GM12878 (cell line): ENCODE measurements around the gene CA11. TPM values are rescaled to one million over a fixed set of nuclear protein-coding genes. Genes with fewer than 3 reads are reported as not detected.

Source experiments
- ATAC-seq: fragments of 200-7000 bp; cut with Tn5 transposase; 3 replicates; pipeline ENCODE4 v1.9.1; 2020; ENCODE audit warnings: mild to moderate bottlenecking, moderate library complexity
- BruUV-seq: library from RNA; stranded (reverse); fragments of 400-500 nt; replicated peaks from 2 replicates; lab custom pipeline; 2021; lab: Mats Ljungman, UMichigan
- CTCF ChIA-PET: fragments of 300-600 bp; sonication (Branson Sonifier 250); formaldehyde crosslinking; extraction: SDS; loops from one replicate; lab custom pipeline; 2021; ENCODE audit warnings: inconsistent platforms; lab: Yijun Ruan, JAX
- POLR2A ChIA-PET: fragments of 350-600 bp; formaldehyde crosslinking; extraction: SDS; loops from one replicate; lab custom pipeline; 2021; ENCODE audit warnings: inconsistent platforms; lab: Charles Lee
- RAD21 ChIA-PET: fragments of 300-600 bp; sonication (Branson Sonifier 250); formaldehyde crosslinking; loops from one replicate; lab custom pipeline; 2023; ENCODE audit warnings: antibody characterized with exemption; ENCODE audit not compliant: unreplicated experiment; lab: Charles Lee
- SMC1A ChIA-PET: fragments of 300-600 bp; sonication (Branson Sonifier 250); formaldehyde crosslinking; loops from one replicate; lab custom pipeline; 2023; ENCODE audit not compliant: unreplicated experiment, uncharacterized antibody; lab: Charles Lee
- DNase-seq: peaks from one replicate; pipeline ENCODE4 v3.0.0-alpha.2; 2011; ENCODE audit warnings: low read depth, low spot score
- FAIRE-seq: peaks from 3 replicates; lab custom pipeline; 2011; peaks lifted over from hg19 to GRCh38; lab: Jason Lieb, UNC
- H2AFZ ChIP-seq: 2 replicates; pipeline ENCODE4 v1.6.0; 2011; ENCODE audit warnings: low read depth, low read length, control low read depth; ENCODE audit not compliant: control insufficient read depth
- H3K27ac ChIP-seq: 2 replicates; pipeline ENCODE4 v1.5.1; 2011; ENCODE audit warnings: control low read depth; ENCODE audit not compliant: control insufficient read depth, insufficient read depth
- H3K27me3 ChIP-seq, 2 experiments: replicated peaks in 1 of 2; 2 replicates each; pipeline versions ENCODE4 v1.6.0 to v1.6.1; 2011; ENCODE audit warnings: low read length in 1 of 2; ENCODE audit not compliant: control insufficient read depth in 2 of 2, insufficient read depth in 2 of 2
- H3K36me3 ChIP-seq, 2 experiments: 2 replicates each; pipeline ENCODE4 v1.5.1; 2011; ENCODE audit warnings: low read length in 1 of 2; ENCODE audit not compliant: control insufficient read depth in 2 of 2, insufficient read depth in 2 of 2
- H3K4me1 ChIP-seq: 2 replicates; pipeline ENCODE4 v1.6.1; 2011; ENCODE audit warnings: mild to moderate bottlenecking, low read length, moderate library complexity, mixed read lengths; ENCODE audit not compliant: control insufficient read depth, insufficient read depth
- H3K4me2 ChIP-seq: 2 replicates; pipeline ENCODE4 v1.6.0; 2011; ENCODE audit warnings: control low read depth; ENCODE audit not compliant: control insufficient read depth, insufficient read depth
- H3K4me3 ChIP-seq: fragments of 200-600 bp; sonication (generic); 2 replicates; pipeline ENCODE4 v1.5.1; 2016
- H3K79me2 ChIP-seq: 2 replicates; pipeline ENCODE4 v1.6.0; 2011; ENCODE audit warnings: low read length; ENCODE audit not compliant: control insufficient read depth, insufficient read depth
- H3K9ac ChIP-seq: 2 replicates; pipeline ENCODE4 v1.8.0; 2011; ENCODE audit warnings: low read length, control low read depth, mixed read lengths; ENCODE audit not compliant: control insufficient read depth, insufficient read depth
- H3K9me3 ChIP-seq: replicated peaks from 3 replicates; pipeline ENCODE4 v1.5.1; 2011; ENCODE audit warnings: mild to moderate bottlenecking, low read length; ENCODE audit not compliant: control insufficient read depth, insufficient read depth
- H4K20me1 ChIP-seq: 2 replicates; pipeline ENCODE4 v1.6.0; 2011; ENCODE audit not compliant: control insufficient read depth, insufficient read depth
- E2F4 ChIP-seq: IDR thresholded peaks from 2 replicates; pipeline ENCODE4 v1.6.1; 2012; ENCODE audit warnings: low read depth, low read length, improper control_type of control experiment
- EZH2 ChIP-seq: IDR thresholded peaks from 2 replicates; pipeline ENCODE4 v1.6.1; 2012; ENCODE audit warnings: low read depth, mild to moderate bottlenecking, control low read depth, inconsistent platforms, low read length, borderline replicate concordance; ENCODE audit not compliant: control insufficient read depth
- GATAD2B ChIP-seq: fragments of 450-650 bp; conservative IDR thresholded peaks from 2 replicates; pipeline ENCODE4 v1.6.1; 2017; ENCODE audit warnings: low read depth, mild to moderate bottlenecking, moderate library complexity
- KAT2A ChIP-seq: conservative IDR thresholded peaks from 2 replicates; pipeline ENCODE4 v1.6.1; 2011; ENCODE audit warnings: low read depth, low read length; ENCODE audit not compliant: control insufficient read depth
- MTA2 ChIP-seq: fragments of 450-650 bp; IDR thresholded peaks from 2 replicates; pipeline ENCODE4 v1.6.1; 2016; ENCODE audit warnings: low read depth, mild to moderate bottlenecking, moderate library complexity
- NRF1 ChIP-seq: conservative IDR thresholded peaks from 2 replicates; pipeline ENCODE4 v1.6.1; 2011; ENCODE audit warnings: mild to moderate bottlenecking, low read depth, low read length, improper control_type of control experiment
- PKNOX1 ChIP-seq: fragments of 450-650 bp; IDR thresholded peaks from 2 replicates; pipeline ENCODE4 v1.6.1; 2016; ENCODE audit warnings: mild to moderate bottlenecking
- RCOR1 ChIP-seq: conservative IDR thresholded peaks from 2 replicates; pipeline ENCODE4 v1.6.1; 2012; ENCODE audit warnings: low read depth, low read length, improper control_type of control experiment
- SKIL ChIP-seq: fragments of 450-650 bp; IDR thresholded peaks from 2 replicates; pipeline ENCODE4 v1.6.1; 2017; ENCODE audit warnings: mild to moderate bottlenecking, low read depth, inconsistent platforms; ENCODE audit not compliant: poor library complexity, severe bottlenecking
- SMAD5 ChIP-seq: IDR thresholded peaks from 2 replicates; pipeline ENCODE4 v1.6.1; 2016; ENCODE audit warnings: antibody characterized with exemption, low read depth
- SMARCA5 ChIP-seq: fragments of 450-650 bp; IDR thresholded peaks from 2 replicates; pipeline ENCODE4 v1.6.1; 2017; ENCODE audit warnings: mild to moderate bottlenecking
- SMC3 ChIP-seq: IDR thresholded peaks from 2 replicates; pipeline ENCODE4 v1.6.1; 2011; ENCODE audit warnings: low read length, improper control_type of control experiment, borderline replicate concordance
- SPI1 ChIP-seq: IDR thresholded peaks from 2 replicates; pipeline ENCODE4 v1.6.1; 2011; ENCODE audit warnings: low read depth, mild to moderate bottlenecking, low read length, moderate library complexity, borderline replicate concordance; ENCODE audit not compliant: insufficient read depth
- SRF ChIP-seq, 2 experiments: IDR thresholded peaks; 2 replicates each; pipeline ENCODE4 v1.6.1; 2011; ENCODE audit warnings: low read depth in 2 of 2, low read length in 2 of 2, mild to moderate bottlenecking in 1 of 2, moderate library complexity in 1 of 2
- USF2 ChIP-seq: IDR thresholded peaks from 2 replicates; pipeline ENCODE4 v1.6.1; 2011; ENCODE audit warnings: low read depth, low read length, improper control_type of control experiment, borderline replicate concordance
- YY1 ChIP-seq: IDR thresholded peaks from 2 replicates; pipeline ENCODE4 v1.6.1; 2011; ENCODE audit warnings: low read depth, mild to moderate bottlenecking, low read length
- ZNF24 ChIP-seq: fragments of 450-650 bp; IDR thresholded peaks from 2 replicates; pipeline ENCODE4 v1.6.1; 2017; ENCODE audit warnings: antibody characterized with exemption, mild to moderate bottlenecking
- WGBS: methylation state at CpG from one replicate; pipeline ENCODE4 v1.1.6; 2016; ENCODE audit warnings: low lambda C conversion rate; ENCODE audit not compliant: insufficient replicate concordance, insufficient coverage; ENCODE audit errors: missing lambda C conversion rate; 5-methylcytosine and 5-hydroxymethylcytosine counted together
- in situ Hi-C: fragments of 300-500 bp; cut with MboI; formaldehyde crosslinking; loops from 9 replicates; pipeline ENCODE4 v1.14.3; 2018; ENCODE audit warnings: mixed read lengths
- intact Hi-C: fragments of 100-400 bp; cut with micrococcal nuclease; formaldehyde crosslinking; loops from one replicate; pipeline ENCODE4 v1.14.2; 2022; ENCODE audit not compliant: unreplicated experiment
- polyA plus RNA-seq, 11 experiments: library from polyadenylated mRNA; depleted of rRNA in 4 of 11; unstranded in 6 of 11; stranded (reverse) in 5 of 11; fragments of >200 nt; fragmentation: Nextera tagmentation in 4 of 11; fragmentation: Illumina TruSeq in 1 of 11; extraction: Ambion mirVana in 4 of 11; extraction: Trizol in 1 of 11; gene quantifications; 1 replicate in 1 of 11; 2 replicates in 10 of 11; pipeline versions ENCODE4 v1.2.1 to v1.2.3, GENCODE V29; 2011 to 2016; ENCODE audit warnings: inconsistent platforms in 2 of 11, missing spikeins in 2 of 11, low read depth in 1 of 11
- total RNA-seq, 4 experiments: library from RNA; depleted of rRNA in 3 of 4; stranded (reverse); fragments of >200 nt in 3 of 4; fragmentation: Illumina TruSeq in 1 of 4; extraction: Trizol in 1 of 4; gene quantifications; 2 replicates each; pipeline versions ENCODE4 v1.2.1 to v1.2.3, GENCODE V29; 2013 to 2021

Gene CA11
- total and polyA plus RNA-seq, 10 of the 15 experiments (the other 5 are each of a cell fraction or from before 2014, with no cell fraction given): 1.7 to 7.5 (median 2.4) TPM

GRCh38 chr19:48609571-48610108 lies 36.3 kb downstream of the CA11 start (continued):
- no peak for TF ChIP-seq E2F4
- no peak for TF ChIP-seq EZH2
- no peak for TF ChIP-seq SMAD5
- TF ChIP-seq USF2: no peak

- ChIA-PET POLR2A (interaction anchor here (0.7 to 1.7 kb wide), 10 partner anchors 9 to 275 kb away, joined by 3 to 11 read pairs (median 4); partner anchors contain the start of gene SPHK2), SMC1A (interaction anchor here (0.6 to 2.3 kb wide), 11 partner anchors 14 to 157 kb away, joined by 3 to 6 read pairs (median 3); no protein-coding TSS in a partner anchor), RAD21 (interaction anchor here (0.6 to 2.4 kb wide), 16 partner anchors 9 to 295 kb away, joined by 3 to 16 read pairs (median 4); partner anchors contain the start of genes CA11, RPL18 and SPHK2), CTCF (interaction anchor here (0.6 to 2.7 kb wide), 16 partner anchors 9 to 647 kb away, joined by 3 to 26 read pairs (median 5); partner anchors contain the start of gene CA11)
- BruUV-seq: no TSS peak
- Histone ChIP-seq H3K27me3 (no peaks in the 10 kb centered on the region), H3K36me3 (peaks cover 0 to 5% of the 10 kb centered on the region in 2 experiments; a peak in 2 of 4 replicates), H2AFZ (peak overlapping the region; percentile 59), H3K9ac (no peak overlapping the region), H3K79me2 (no peaks in the 10 kb centered on the region), H3K4me3 (no peak overlapping the region), H3K4me1 (no peaks in the 10 kb centered on the region), H4K20me1 (no peaks in the 10 kb centered on the region), H3K9me3 (no peaks in the 10 kb centered on the region), H3K4me2 (0 out of 2 replicates have a peak overlapping the region, but pooled peaks have one; percentile 26), H3K27ac (no peak overlapping the region)
- no peak for DNase-seq
- peak; percentile 84 for FAIRE-seq
- peak; percentile 93 for ATAC-seq
- intact Hi-C loops (no loop called here), in situ Hi-C loops (no loop called here)
- WGBS: 2% methylated on average over 9 of the region's 9 CpGs
- TF ChIP-seq SMC3: peak; percentile 60; the same call in 1 of the 2 replicates
- TF ChIP-seq GATAD2B: peak; percentile 53; the same call in 1 of the 2 replicates
- peak; percentile 42 for TF ChIP-seq MTA2
- TF ChIP-seq RCOR1: no peak
- TF ChIP-seq ZNF24: no peak
- TF ChIP-seq SRF (IDR thresholded peaks at IDR 0.05; ENCODE audit: low read depth in 2 of 2, low read length in 2 of 2): no peak
- peak; percentile 42 for TF ChIP-seq YY1
- TF ChIP-seq KAT2A: no peak
- peak; percentile 34 for TF ChIP-seq SKIL
- peak; percentile 56; the same call in 1 of the 2 replicates for TF ChIP-seq SMARCA5
- 0 out of 2 replicates have a peak, but pooled peaks have one; percentile 34 for TF ChIP-seq PKNOX1
- peak; percentile 49; the same call in 1 of the 2 replicates for TF ChIP-seq SPI1
- no peak for TF ChIP-seq NRF1
These were observed 37.2 kb downstream of the CA11 start for GRCh38 chr19:48608798-48609263.
